NCI-H2107 treated with DMSO at 0.1 percent for 48 hours (cell line): ENCODE results near the gene NFASC.

Source experiments
- DNase-seq: peaks from one replicate; lab custom pipeline; 2025; ENCODE audit not compliant: unreplicated experiment; lab: John Stamatoyannopoulos, UW

Gene NFASC

DNA sequence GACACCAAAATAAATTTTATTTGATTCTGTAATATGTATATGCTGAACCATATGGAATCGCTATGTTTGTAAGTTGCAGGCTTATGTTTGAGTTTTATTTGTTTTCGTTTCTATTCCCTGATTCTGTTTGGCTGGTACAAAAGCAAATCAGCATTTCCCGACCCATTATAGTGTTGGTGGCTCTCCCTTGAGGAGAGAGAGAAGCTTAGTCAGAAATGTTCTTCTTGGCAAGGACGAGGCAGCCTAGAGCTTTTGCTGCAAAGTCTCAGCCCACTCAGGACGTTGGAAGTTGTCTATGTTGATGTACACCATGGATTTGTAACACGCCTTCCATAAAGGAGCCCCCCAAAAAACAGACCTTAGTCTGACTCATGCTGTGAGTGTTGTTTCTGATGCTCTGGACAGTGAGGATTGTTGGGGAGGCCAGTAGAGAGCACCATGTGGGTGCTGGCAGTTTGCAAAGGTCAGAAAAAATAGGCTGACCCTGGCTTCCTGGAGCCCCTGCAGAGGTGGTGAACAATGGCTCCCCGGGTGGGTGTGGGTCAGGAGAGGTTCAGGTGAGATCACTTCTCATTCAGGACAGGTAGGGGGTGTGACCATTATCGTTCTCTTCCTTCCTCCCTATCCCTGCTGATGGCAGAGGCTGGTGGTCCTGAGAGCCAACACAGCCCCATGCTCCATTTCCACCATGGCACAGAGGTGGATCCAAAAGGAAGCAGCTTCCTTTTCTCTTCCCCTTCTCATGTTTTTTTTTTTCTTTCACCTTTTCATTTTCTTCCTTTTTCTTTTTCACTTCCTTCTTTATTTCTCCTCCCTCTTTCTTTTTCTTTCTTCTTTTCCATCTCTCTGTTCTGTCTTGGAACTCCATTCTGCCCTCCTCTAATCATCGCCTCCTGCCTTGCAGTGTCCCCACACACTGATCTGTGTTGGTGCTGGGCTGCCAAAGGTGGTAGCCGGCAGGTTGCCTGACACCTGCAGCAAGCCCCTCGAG, 88.0 kb downstream of the NFASC start:
- DNase-seq, result no peak

DNA sequence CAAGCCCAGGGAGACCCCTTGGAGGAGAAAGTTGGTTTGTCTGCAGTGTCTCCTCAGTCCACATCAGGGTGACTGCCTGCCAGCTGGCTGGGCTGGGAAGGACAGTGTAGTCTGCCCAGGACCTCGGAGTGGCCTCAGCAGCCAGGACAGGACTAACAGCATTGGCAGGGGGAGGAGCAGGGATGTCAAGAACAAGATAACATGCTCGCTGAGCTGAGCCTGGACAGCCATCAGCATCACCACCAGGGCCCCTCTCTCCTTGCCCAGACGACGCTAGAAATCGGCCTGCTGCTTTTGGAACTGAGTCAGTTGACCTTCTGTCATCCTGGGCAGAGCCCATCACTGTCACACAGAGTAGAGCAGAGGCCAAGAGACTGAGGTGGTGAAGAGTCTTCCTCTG, 88.7 kb downstream of the NFASC start:
- DNase-seq, result no peak

DNA sequence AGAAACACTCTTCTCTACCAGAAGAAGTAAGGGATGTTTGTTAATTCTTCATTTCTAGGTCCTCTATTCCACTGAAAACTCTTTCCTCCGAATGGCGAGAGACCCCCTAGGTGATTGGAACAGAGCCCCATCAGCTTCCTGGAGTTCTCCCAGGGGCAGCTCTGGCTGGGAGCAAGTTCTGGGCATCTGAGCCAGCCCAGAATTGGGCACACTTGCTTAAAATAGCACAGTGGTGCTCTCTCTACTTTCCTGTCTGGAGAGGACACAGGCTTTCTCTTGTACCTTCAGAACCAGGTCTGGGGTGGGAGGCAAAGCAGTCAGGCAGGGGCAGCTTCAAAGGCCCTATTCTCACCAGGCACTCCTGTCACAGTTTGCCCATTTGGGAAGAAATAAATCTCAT, 89.2 kb downstream of the NFASC start:
- no peak for DNase-seq

GRCh38 chr1:204960306-204961125, 89.9 kb downstream of the NFASC start:
- DNase-seq, result no peak

DNA sequence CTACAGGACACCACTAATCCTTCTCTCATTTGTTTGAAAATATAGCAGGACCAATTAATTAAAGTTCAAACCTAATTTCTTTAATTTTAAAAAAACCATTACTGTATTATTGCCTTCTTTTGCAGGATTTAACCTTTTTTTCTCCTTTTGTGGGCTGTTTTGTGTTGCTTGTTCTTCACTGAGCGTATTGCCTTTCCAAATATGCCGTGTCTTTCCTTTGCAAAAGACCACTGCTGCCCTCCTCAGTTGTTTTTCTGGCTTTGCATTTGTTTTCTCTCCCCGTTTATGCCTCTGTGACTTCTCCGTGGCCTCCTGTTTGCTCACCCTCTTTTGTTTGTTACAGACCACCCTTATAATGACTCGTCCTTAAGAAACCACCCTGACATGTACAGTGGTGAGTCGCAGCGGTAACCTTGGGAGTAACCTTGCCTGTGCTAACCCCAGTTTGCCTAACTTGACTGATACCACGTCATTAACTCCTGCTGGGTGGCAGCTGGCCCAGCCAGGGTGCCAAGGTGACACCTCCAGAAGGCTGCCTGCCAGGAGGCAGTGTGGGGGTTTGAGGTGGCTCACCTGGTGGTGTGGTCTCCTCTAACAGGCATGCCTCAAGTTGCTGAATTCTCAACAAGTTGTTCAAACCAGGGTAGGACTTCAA, 91.2 kb downstream of the NFASC start:
- DNase-seq, result peak; percentile 54

DNA sequence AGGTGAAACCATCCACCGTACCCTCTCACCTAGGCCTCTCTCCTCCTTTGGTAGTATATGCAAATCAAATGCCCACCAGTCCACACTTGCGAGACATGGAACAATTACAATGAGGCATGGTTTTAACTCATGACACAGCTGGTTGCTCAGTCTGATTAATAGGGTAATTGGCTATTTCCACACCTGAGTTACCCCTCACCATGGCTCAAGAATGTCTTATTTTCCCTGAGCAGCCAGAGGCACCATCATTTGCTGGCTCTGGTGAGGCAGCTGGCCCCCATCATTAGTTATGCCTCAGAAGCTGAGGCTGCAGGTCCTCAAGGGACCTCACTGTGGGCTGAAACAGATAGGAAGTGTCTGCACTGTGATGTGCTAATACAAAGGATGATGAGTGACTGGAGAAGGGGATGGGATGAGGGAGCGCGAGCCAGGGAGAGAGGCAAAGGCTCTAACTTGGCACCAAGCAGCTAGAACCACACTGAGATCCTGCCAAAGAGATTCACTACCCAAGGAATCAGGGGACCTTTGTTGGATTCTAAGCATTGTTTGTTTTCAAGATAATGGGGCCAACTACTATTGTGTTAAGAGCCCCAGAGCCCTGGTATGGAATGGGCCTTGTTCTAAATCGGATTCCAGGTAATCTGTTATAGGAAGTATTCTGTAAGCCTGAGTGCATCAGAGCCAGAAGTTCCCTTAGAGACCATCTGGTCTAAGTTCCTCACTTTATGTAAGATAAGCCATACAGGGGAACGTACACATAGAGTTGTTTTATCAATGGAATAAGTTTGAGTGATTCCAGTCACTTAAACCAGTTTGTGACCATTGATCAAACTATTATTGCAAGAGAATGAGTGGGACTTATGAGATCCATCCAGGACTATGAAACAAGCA, 92.3 kb downstream of the NFASC start:
- no peak for DNase-seq

DNA sequence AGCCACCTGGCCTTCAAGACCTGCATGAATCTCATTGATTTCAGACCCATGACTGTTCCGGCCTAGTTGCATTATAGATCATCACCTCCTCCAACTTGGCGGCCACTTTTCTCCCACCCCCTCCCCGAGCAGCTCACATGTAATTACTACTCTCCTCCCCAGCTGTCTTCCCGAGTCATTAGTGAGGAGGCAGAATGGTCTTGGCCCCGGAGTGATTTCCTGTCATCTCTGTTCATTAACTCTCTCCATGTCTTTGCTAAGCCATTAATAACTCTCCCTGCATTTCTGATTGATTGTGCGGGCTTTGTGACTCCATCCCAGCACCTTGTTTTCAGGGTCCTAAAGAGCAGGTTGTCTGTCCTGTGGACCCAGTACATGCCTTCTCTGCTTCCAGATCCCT, 96.8 kb downstream of the NFASC start:
- no peak for DNase-seq

- no peak for DNase-seq
Observed at GRCh38 chr1:204968135-204968534, 97.5 kb downstream of the NFASC start.

DNA sequence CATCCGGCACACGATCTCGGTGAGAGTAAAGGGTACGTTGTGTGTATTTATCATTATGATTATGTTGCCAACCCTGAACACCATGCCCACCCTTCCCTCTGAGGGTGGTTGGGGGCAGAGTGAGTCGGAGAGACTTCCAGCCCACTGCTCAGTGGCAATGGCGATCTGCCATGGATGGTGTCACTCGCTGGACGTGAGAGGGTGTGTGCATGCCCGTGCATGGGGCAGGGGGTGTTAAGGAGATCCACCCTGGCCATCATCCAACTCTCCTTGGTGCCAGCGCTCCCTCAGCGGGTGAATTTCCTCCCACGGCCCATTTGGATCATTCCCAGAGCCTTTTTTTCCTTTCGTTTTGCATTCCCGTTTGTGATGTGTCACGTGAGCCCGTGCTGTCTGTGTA, 98.3 kb downstream of the NFASC start:
- no peak for DNase-seq

- no peak for DNase-seq
Observed at GRCh38 chr1:204970937-204971336, 100.3 kb downstream of the NFASC start.

GRCh38 chr1:204971517-204972336, 101.1 kb downstream of the NFASC start:
- DNase-seq, result no peak

- no peak for DNase-seq
Observed at GRCh38 chr1:204972426-204972825, 101.8 kb downstream of the NFASC start.

DNA sequence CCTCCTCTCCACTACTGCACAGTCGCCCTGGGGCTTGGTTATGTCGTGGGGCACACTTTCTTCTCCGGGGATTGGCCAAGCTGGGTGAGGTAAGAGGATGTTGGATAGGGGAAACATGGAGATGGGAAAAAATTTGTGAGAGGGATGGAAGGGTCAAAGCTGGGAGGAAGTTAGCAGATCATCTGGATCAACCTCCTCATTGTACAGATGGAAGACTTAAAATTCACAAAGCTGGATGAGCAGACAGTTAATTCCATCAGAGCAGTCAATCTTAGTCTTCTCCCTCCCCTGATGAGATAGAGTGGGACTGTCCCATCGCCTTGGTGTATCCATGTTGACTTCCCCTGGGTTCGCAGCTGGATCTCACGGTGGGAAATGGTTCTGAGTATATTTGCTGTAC, 102.8 kb downstream of the NFASC start:
- DNase-seq, result no peak

DNA sequence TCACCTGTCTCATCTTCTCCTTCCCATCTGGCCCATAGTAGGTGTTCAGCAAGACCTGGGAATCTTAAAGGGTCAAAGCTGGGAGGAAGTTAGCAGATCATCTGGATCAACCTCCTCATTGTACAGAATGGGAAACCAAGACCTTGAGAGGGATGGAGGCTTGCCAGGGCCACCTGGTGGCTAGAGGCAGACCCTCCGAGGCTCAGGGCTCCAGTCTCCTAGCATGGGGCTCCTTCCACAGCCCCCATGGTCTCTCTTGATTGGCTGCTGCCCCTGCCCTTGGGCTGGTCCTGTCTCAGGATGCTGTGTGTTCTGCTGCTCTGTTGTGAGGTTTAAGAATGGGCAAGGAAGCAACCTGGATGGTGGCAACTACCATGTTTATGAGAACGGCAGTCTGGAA, 103.7 kb downstream of the NFASC start:
- no peak for DNase-seq

GRCh38 chr1:204975021-204975420, 104.4 kb downstream of the NFASC start:
- no peak for DNase-seq

DNA sequence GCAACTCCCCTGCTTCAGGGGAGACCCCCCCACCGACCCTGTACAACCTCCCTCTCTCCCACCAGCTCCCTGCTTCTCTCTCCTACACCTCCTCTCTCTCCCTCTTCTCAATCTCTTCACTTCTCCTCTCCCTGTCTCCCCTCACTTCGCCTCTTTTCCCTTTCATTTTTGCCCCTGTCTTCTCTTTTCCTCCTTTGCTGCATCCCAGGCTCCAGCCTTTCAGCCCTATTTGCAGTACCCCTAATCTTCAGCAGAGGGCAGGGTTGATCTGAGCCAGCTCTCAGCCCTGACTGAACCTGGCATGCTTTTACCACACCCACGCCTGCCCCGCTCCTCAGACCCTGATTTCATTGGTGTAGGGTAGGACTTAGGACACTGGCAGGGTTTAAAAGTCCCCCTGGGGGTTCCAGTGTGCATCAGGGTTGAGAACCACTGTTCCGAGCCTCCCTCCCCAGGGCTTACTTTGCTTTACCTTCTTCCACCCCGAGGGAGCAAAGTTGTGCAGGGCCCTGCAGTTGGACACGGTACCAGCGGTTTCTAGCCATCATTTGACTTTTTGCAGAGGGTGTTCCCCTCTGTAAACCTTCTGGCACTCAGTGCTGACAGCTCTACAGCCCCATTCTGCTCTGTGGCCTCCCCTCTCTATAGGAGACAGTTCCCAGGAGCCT, 105.0 kb downstream of the NFASC start:
- DNase-seq, result peak; percentile 6

DNA sequence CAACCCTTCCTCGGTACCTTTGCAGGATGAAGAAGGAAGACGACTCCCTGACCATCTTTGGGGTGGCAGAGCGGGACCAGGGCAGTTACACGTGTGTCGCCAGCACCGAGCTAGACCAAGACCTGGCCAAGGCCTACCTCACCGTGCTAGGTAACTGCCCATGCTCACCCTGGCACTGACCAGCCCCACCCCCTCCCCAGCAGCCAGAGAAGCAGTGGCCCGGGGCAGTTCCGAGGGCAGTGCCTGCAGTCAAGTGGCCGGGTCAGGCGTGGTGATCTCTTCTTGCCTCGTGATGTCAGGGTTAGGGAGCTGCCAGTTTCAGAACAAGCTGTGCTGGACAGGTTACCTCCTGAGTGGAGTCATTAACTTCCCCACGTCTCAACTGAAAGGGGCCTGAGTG, 106.0 kb downstream of the NFASC start:
- no peak for DNase-seq

DNA sequence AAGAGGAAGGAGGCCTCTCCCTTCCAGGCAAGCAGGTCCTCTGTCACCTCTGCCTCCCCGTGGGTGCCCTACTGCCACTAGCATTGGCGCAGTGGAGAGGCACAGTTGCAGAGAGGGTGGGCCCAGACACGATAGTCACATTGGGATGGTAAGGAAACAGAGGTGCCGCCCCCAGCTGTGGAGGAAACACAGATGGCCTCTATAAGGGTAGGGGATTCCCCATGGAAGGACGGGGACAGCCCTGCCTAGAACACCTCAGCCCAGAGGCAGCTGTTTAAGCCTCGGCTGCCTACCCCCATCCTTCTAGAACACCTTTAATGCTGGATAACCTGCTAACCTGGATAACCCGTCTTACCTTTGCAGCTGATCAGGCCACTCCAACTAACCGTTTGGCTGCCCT, 106.7 kb downstream of the NFASC start:
- no peak for DNase-seq

GRCh38 chr1:204978782-204979181, 108.1 kb downstream of the NFASC start:
- no peak for DNase-seq
